Measurements from ENCODE around the gene SPAG6. TPM values are rescaled to one million over a fixed set of nuclear protein-coding genes. Genes with fewer than 3 reads are reported as not detected.

SPAG6 gene
- total and polyA plus RNA-seq, 2 of the 8 experiments (the other 6 are each of a cell fraction or from before 2014, with no cell fraction given) = 0.14 TPM; not detected in 1

- no peak overlapping the region for H3K27ac ChIP-seq (ENCODE audit: low read depth, low read length)
- no peak overlapping the region for H2BK15ac ChIP-seq (ENCODE audit: low read length)
- no peaks in the 10 kb centered on the region for H3K79me2 ChIP-seq (ENCODE audit: control insufficient read depth in 1 of 2, insufficient read depth in 2 of 2, low read length in 2 of 2)
- H3K4me2 ChIP-seq (ENCODE audit: insufficient read depth in 1 of 2, low read depth in 2 of 2, low read length in 2 of 2) = no peak overlapping the region
- peaks cover 11% of the 10 kb centered on the region; the same call in 1 of the 2 replicates for H3K23me2 ChIP-seq (ENCODE audit: low read depth, low read length)
- no peak overlapping the region for H2BK120ac ChIP-seq (replicated peaks; ENCODE audit: low read depth, low read length)
- H4K8ac ChIP-seq (ENCODE audit: extremely low read depth, insufficient read depth, low read length) = no peak overlapping the region
- CTCF ChIA-PET (ENCODE audit: partially characterized antibody) = no interaction called here
- DNase-seq (ENCODE audit: low read depth in 1 of 2, low spot score in 2 of 2) (no peak), FAIRE-seq (no peak)
- H2BK12ac ChIP-seq (ENCODE audit: low read depth, low read length) = no peak overlapping the region
- peaks cover 0 to 6% (median 3%) of the 10 kb centered on the region in 4 experiments; a peak in 4 of 7 replicates for H3K4me1 ChIP-seq (replicated peaks in 1 of 4; ENCODE audit: control insufficient read depth in 3 of 4, insufficient read depth in 4 of 4, low read length in 3 of 4)
- no peak overlapping the region for H3K56ac ChIP-seq (replicated peaks; ENCODE audit: insufficient read length, low read depth, low read length)
- H3K27me3 ChIP-seq (replicated peaks in 1 of 4; ENCODE audit: control insufficient read depth in 3 of 4, extremely low read depth in 1 of 4, insufficient read depth in 3 of 4, low read length in 3 of 4) = peaks cover 19 to 41% (median 33%) of the 10 kb centered on the region in 4 experiments
- no peak overlapping the region for H4K91ac ChIP-seq (replicated peaks; ENCODE audit: insufficient read length, low read length)
- no peak overlapping the region for H3K4me3 ChIP-seq (ENCODE audit: extremely low read depth in 1 of 4, insufficient read depth in 2 of 4, low read depth in 3 of 4, low read length in 4 of 4)
- WGBS, 2 experiments (ENCODE audit: extremely low coverage in 1 of 2, insufficient coverage in 1 of 2, insufficient read length in 1 of 2, insufficient replicate concordance in 2 of 2, low coverage in 1 of 2, low lambda C conversion rate in 2 of 2, missing lambda C conversion rate in 1 of 2) = 72% methylated on average over 2 of the region's 2 CpGs; no CpG with 5 or more reads in 1 of the 2 experiments
- H3K9me3 ChIP-seq (ENCODE audit: insufficient read depth in 2 of 2, low read depth in 1 of 2, low read length in 1 of 2) = no peaks in the 10 kb centered on the region
- no peak overlapping the region for H4K5ac ChIP-seq (ENCODE audit: insufficient read length, low read depth, low read length)
- no peak overlapping the region for H3K4ac ChIP-seq (replicated peaks; ENCODE audit: insufficient read length, low read depth, low read length)
- no peak overlapping the region for H2BK20ac ChIP-seq (ENCODE audit: low read length)
- H2BK5ac ChIP-seq (ENCODE audit: low read depth, low read length) = no peak overlapping the region
- no peak overlapping the region for H2AK5ac ChIP-seq (ENCODE audit: low read depth, low read length)
- H2AFZ ChIP-seq (ENCODE audit: low read length) = no peak overlapping the region
- no peak overlapping the region for H3K18ac ChIP-seq (ENCODE audit: extremely low read depth, low read length)
- peaks cover 0 to 4% of the 10 kb centered on the region in 2 experiments for H4K20me1 ChIP-seq (replicated peaks in 1 of 2; ENCODE audit: control insufficient read depth in 1 of 2, insufficient read depth in 2 of 2, low read length in 2 of 2)
- H3K23ac ChIP-seq (ENCODE audit: insufficient read length) = no peak overlapping the region
- H3K36me3 ChIP-seq (ENCODE audit: control insufficient read depth in 2 of 4, insufficient read depth in 4 of 4, low read length in 3 of 4) = peaks cover 0 to 3% (median 0%) of the 10 kb centered on the region in 4 experiments; a peak in 1 of 8 replicates
- POLR2A ChIA-PET (ENCODE audit: partially characterized antibody) = no interaction called here
- H3K79me1 ChIP-seq (ENCODE audit: low read depth, low read length) = no peaks in the 10 kb centered on the region
- H3K9ac ChIP-seq (replicated peaks in 1 of 4; ENCODE audit: extremely low read depth in 1 of 4, low read depth in 3 of 4, low read length in 3 of 4) = no peak overlapping the region
- H3K14ac ChIP-seq (ENCODE audit: insufficient read length) = no peak overlapping the region
- TF ChIP-seq SIRT6 (IDR thresholded peaks at IDR 0.05; ENCODE audit: low read length) (no peak), BACH1 (IDR thresholded peaks at IDR 0.05; ENCODE audit: low read length) (no peak), GABPA (IDR thresholded peaks at IDR 0.05; ENCODE audit: borderline replicate concordance, insufficient read depth, low read length) (no peak), CBX8 (IDR thresholded peaks at IDR 0.05; ENCODE audit: borderline replicate concordance, low read depth, low read length) (no peak), JUN (IDR thresholded peaks at IDR 0.05; ENCODE audit: low read depth, low read length) (no peak), SUZ12 (IDR thresholded peaks at IDR 0.05; ENCODE audit: low read length) (no peak), CEBPB (IDR thresholded peaks at IDR 0.05; ENCODE audit: low read depth, low read length) (no peak), SP1 (IDR thresholded peaks at IDR 0.05; ENCODE audit: low read depth, low read length) (no peak), TAF7 (optimal IDR thresholded peaks at IDR 0.05; ENCODE audit: borderline replicate concordance, low read depth, low read length) (no peak), CHD1 (IDR thresholded peaks at IDR 0.05; ENCODE audit: low read depth, low read length) (no peak), SP4 (IDR thresholded peaks at IDR 0.05; ENCODE audit: low read length) (no peak), KDM5A (IDR thresholded peaks at IDR 0.05; ENCODE audit: low read length) (no peak), KDM1A (IDR thresholded peaks at IDR 0.05; ENCODE audit: borderline replicate concordance, low read length) (no peak), POLR2A (IDR thresholded peaks at IDR 0.05; ENCODE audit: control extremely low read depth in 1 of 2, low read depth in 2 of 2, low read length in 2 of 2) (no peak), EGR1 (IDR thresholded peaks at IDR 0.05; ENCODE audit: borderline replicate concordance, low read depth, low read length) (no peak), E2F6 (IDR thresholded peaks at IDR 0.05) (no peak)
These were observed 88.6 kb downstream of the SPAG6 start for GRCh38 chr10:22433875-22434274.

All from H1 (cell line).